ENCODE measurements around the gene SPAG17.
"Not testable (repeated sequence)": the region's sequence is repeated elsewhere in the genome, so short reads cannot be mapped to it uniquely, and the experiment has no call there.

The SPAG17 gene

DNA sequence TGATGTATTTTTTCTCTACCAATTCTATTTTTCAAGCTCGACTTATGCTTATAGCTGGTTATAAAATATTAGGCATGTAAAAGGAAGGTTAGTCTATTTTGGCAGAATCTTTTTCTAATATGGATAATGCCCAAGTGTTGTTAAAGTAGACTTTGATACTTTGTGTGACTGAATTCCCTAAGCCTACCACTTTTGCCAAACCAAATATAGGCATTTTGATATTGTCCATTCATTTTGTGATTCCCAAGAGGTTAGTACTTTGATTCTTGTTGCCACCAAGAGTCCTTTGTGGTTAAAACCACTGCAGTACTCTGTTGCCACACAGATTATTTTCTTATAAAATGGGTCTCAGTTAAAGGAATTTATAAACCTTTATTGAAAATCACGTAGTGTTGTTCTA is 251.3 kb downstream of the SPAG17 start:
- Mint-ChIP-seq H3K4me3 (no peak overlapping the region), H3K9me3 (no peaks in the 10 kb centered on the region), H3K36me3 (ENCODE audit: low read depth) (peaks cover 53% of the 10 kb centered on the region), H3K27ac (no peak overlapping the region), H3K27me3 (no peaks in the 10 kb centered on the region), H3K4me1 (ENCODE audit: low read depth) (peaks cover 21% of the 10 kb centered on the region)
- intact Hi-C loops (cut with micrococcal nuclease): no loop called here

DNA sequence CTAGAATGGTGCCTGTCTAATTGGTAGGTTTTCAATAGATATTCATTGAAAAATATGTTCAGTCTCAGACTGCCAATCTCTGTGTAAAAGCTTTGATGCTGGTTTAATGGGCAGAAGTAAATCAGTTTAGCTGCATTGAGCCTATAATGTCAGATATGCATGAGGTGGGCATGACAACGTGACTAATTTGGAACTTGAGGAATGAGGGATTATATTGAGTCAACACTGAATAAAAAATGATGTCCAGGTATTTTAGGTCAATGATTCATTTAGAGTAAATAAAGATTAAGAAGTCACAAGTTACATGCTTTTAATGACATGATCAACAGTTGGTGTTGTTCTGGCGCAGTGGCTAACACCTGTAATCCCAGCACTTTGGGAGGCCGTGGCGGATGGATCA is 252.5 kb downstream of the SPAG17 start:
- H3K4me1 Mint-ChIP-seq (ENCODE audit: low read depth): peaks cover 27% of the 10 kb centered on the region
- H3K36me3 Mint-ChIP-seq (ENCODE audit: low read depth): peaks cover 43% of the 10 kb centered on the region
- intact Hi-C loops (cut with micrococcal nuclease): no loop called here
- H3K27me3 Mint-ChIP-seq: no peaks in the 10 kb centered on the region
- H3K27ac Mint-ChIP-seq: no peak overlapping the region
- H3K4me3 Mint-ChIP-seq: no peak overlapping the region
- H3K9me3 Mint-ChIP-seq: no peaks in the 10 kb centered on the region

GRCh38 chr1:117930484-117930883 is 254.5 kb downstream of the SPAG17 start:
- no peaks in the 10 kb centered on the region for H3K9me3 Mint-ChIP-seq
- intact Hi-C loops (cut with micrococcal nuclease): no loop called here
- no peaks in the 10 kb centered on the region for H3K27me3 Mint-ChIP-seq
- peak overlapping the region; percentile 90 for H3K4me3 Mint-ChIP-seq
- H3K27ac Mint-ChIP-seq: peak overlapping the region; percentile 98
- peaks cover 43% of the 10 kb centered on the region for H3K4me1 Mint-ChIP-seq (ENCODE audit: low read depth)
- H3K36me3 Mint-ChIP-seq (ENCODE audit: low read depth): peaks cover 33% of the 10 kb centered on the region

DNA sequence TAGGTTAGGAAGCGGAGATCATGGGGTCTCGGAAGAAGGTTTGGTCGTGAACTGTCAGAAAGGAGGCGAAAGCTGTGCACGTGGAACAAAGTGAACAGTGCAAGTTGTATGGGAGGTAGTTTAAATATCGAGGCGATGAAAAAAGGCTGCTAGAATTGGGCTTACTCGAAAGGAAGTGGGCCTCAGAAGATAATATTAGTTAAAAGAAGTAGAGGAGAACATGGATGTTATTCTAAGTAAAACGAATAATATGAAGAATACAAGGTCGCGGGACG is 254.9 kb downstream of the SPAG17 start:
- intact Hi-C loops (cut with micrococcal nuclease): no loop called here
- Mint-ChIP-seq H3K9me3 (no peaks in the 10 kb centered on the region), H3K36me3 (ENCODE audit: low read depth) (peaks cover 33% of the 10 kb centered on the region), H3K27ac (peak overlapping the region; percentile 98), H3K4me3 (peak overlapping the region; percentile 90), H3K27me3 (no peaks in the 10 kb centered on the region), H3K4me1 (ENCODE audit: low read depth) (peaks cover 47% of the 10 kb centered on the region)

DNA sequence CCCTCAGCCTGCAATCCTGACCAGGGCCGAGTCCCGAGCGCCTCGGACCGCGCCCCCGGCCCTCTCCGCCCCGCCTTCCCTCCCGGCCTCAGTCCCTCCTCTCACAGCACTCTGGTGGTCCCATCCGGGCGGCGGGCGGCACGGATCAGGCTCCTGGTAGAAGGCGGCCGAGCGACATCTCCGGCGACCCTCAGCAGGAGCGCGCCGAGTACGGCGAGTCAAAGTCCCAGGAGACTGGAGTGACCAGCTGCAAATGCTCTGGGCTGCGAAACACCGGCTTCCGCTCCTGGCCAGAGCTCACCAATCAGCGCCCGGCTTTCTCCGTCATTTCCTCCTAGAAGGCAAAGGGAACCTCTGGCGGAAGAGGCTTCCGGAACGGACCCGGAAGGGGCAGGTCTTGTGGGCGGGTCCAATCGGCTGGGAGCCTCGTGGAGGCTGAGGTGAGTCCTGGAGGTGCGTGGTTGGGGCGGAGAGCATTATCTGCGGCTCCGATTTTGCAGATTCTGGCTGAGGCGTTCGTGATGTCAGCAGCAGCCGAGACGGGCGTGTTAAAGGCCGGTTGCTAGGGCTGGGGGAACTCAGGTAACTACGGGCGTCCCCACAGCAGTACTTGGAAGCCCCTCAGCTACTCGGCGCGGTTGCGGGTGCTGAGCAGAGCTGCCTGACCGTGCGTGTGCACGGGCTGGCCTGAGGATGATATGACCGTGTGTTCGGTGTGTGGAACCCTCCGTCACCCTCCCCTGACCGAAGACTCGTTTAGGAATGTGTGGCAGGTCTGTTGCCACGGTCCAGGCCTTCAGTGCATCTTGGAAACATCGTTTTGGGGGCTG is 255.5 kb downstream of the SPAG17 start, which contains the start of the genes GDAP2 and WDR3:
TSS of gene GDAP2 (minus strand) at position 279 of the 830 bp plus-strand sequence. CDS start 9,264 bp downstream, outside the sequence.
TSS of gene WDR3 (plus strand) at position 397 of the 830 bp plus-strand sequence. CDS start 3,581 bp downstream, outside the sequence.
- no peaks in the 10 kb centered on the region for H3K9me3 Mint-ChIP-seq
- intact Hi-C loops (cut with micrococcal nuclease): loop anchor here (2.0 kb wide), 1 partner anchor 1211 kb away; the partner anchor contains the start of gene WARS2
- no peaks in the 10 kb centered on the region for H3K27me3 Mint-ChIP-seq
- H3K36me3 Mint-ChIP-seq (ENCODE audit: low read depth): peaks cover 28% of the 10 kb centered on the region
- H3K4me1 Mint-ChIP-seq (ENCODE audit: low read depth): peaks cover 48% of the 10 kb centered on the region
- peak within 1 kb of the TSS; percentile 98 for H3K27ac Mint-ChIP-seq
- H3K4me3 Mint-ChIP-seq: peak within 1 kb of the TSS; percentile 90

- H3K27ac Mint-ChIP-seq: peak overlapping the region; percentile 98
- intact Hi-C loops (cut with micrococcal nuclease): loop anchor here (2.0 kb wide), 1 partner anchor 1212 kb away; the partner anchor contains the start of gene WARS2
- H3K36me3 Mint-ChIP-seq (ENCODE audit: low read depth): peaks cover 30% of the 10 kb centered on the region
- peaks cover 53% of the 10 kb centered on the region for H3K4me1 Mint-ChIP-seq (ENCODE audit: low read depth)
- H3K27me3 Mint-ChIP-seq: no peaks in the 10 kb centered on the region
- H3K9me3 Mint-ChIP-seq: no peaks in the 10 kb centered on the region
- H3K4me3 Mint-ChIP-seq: peak overlapping the region; percentile 90
Observed at GRCh38 chr1:117928881-117929342, 256.1 kb downstream of the SPAG17 start.

GRCh38 chr1:117925981-117926380 is 259.0 kb downstream of the SPAG17 start:
- intact Hi-C loops (cut with micrococcal nuclease): no loop called here
- H3K9me3 Mint-ChIP-seq: no peaks in the 10 kb centered on the region
- H3K4me1 Mint-ChIP-seq (ENCODE audit: low read depth): peaks cover 47% of the 10 kb centered on the region
- H3K4me3 Mint-ChIP-seq: peak overlapping the region; percentile 62
- H3K36me3 Mint-ChIP-seq (ENCODE audit: low read depth): peaks cover 33% of the 10 kb centered on the region
- H3K27ac Mint-ChIP-seq: peak overlapping the region; percentile 80
- no peaks in the 10 kb centered on the region for H3K27me3 Mint-ChIP-seq

DNA sequence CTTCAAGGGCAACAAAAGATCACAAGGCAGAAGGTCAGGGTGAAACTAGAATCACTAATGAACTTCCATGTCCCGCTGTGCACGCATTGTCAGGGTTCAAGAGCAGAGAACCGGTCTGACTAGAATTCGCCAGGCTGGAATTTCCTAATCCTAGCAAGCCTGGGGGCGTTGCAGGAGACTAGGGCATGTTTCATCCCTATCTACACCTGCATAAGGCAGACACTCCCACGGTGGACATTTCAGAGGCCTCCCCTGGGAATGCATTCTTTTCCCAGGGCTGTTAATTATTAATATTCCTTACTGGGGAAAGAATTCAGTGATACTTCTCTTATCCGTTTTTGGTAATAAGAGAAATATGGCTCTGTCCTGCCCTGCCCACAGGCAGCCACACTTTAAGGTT is 262.3 kb downstream of the SPAG17 start:
- H3K4me3 Mint-ChIP-seq; H3K9me3 Mint-ChIP-seq; H3K27me3 Mint-ChIP-seq; intact Hi-C loops (cut with micrococcal nuclease); H3K27ac Mint-ChIP-seq: not testable (repeated sequence)
- Mint-ChIP-seq H3K4me1 (ENCODE audit: low read depth) (peaks cover 28% of the 10 kb centered on the region), H3K36me3 (ENCODE audit: low read depth) (peaks cover 41% of the 10 kb centered on the region)

DNA sequence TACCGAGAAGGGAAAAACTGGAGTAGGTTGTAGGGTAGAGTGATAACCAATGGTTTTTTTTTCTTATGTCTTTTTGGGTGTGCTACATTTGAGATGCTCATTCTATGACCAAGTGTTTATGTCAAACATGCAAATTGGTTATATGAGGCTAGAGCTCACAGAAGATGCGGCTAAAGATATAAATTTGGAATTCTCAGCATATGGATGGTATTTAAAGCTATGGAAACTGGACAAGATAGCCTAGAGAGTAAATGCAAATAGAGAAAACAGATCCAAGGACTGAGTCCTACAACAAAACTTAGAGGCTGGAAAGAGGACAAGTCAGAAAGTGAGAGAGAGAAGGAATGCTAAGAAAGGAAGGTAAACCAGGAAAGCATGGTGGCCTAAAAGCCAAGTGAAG is 263.0 kb downstream of the SPAG17 start:
- intact Hi-C loops (cut with micrococcal nuclease): no loop called here
- Mint-ChIP-seq H3K36me3 (ENCODE audit: low read depth) (peaks cover 47% of the 10 kb centered on the region), H3K27ac (no peak overlapping the region), H3K4me3 (no peak overlapping the region), H3K4me1 (ENCODE audit: low read depth) (peaks cover 27% of the 10 kb centered on the region), H3K9me3 (no peaks in the 10 kb centered on the region), H3K27me3 (no peaks in the 10 kb centered on the region)

DNA sequence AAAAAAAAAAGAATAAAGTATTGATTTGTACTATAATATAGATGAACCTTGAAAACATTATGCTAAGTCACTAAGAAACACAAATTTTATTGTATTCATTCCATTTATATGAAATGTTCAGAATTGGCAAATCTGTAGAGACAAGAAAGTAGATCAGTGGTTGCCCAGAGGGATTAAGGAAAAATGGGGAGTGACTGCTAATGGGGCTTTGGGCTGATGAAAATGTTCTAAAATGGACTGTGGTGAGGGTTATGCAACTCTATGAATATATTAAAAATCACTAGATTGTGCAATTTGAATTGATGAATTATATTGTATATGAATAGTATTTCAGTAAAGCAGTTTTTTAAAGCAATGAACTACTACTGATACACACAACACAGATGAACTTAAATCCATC is 265.7 kb downstream of the SPAG17 start:
- H3K36me3 Mint-ChIP-seq (ENCODE audit: low read depth): peaks cover 73% of the 10 kb centered on the region
- no peaks in the 10 kb centered on the region for H3K27me3 Mint-ChIP-seq
- peaks cover 14% of the 10 kb centered on the region for H3K4me1 Mint-ChIP-seq (ENCODE audit: low read depth)
- intact Hi-C loops (cut with micrococcal nuclease): no loop called here
- H3K4me3 Mint-ChIP-seq: no peak overlapping the region
- H3K9me3 Mint-ChIP-seq: no peaks in the 10 kb centered on the region
- H3K27ac Mint-ChIP-seq: no peak overlapping the region

DNA sequence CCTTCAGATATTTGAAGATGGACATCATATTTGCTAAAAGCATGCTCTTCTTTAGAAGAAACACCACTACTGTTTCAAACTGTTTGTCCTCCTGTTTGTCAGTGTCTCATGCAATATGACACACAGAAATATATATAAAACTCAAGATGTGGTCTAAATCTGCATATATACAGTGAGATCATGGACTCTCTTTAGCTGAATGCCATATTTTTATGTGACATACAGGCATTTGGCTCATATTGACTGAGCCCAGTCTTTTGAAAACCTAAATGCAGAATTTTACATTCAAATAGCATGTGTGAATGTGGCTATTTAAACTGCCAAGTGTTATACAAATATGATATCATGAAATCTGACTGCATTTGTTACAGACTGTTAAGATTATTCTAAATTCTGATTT is 274.0 kb downstream of the SPAG17 start:
- no peak overlapping the region for H3K27ac Mint-ChIP-seq
- peaks cover 7% of the 10 kb centered on the region for H3K4me1 Mint-ChIP-seq (ENCODE audit: low read depth)
- no peak overlapping the region for H3K4me3 Mint-ChIP-seq
- intact Hi-C loops (cut with micrococcal nuclease): no loop called here
- no peaks in the 10 kb centered on the region for H3K27me3 Mint-ChIP-seq
- peaks cover 76% of the 10 kb centered on the region for H3K36me3 Mint-ChIP-seq (ENCODE audit: low read depth)
- H3K9me3 Mint-ChIP-seq: no peaks in the 10 kb centered on the region

GRCh38 chr1:117905019-117905418 is 280.0 kb downstream of the SPAG17 start:
- no peak overlapping the region for H3K4me3 Mint-ChIP-seq
- H3K9me3 Mint-ChIP-seq: no peaks in the 10 kb centered on the region
- peaks cover 86% of the 10 kb centered on the region for H3K36me3 Mint-ChIP-seq (ENCODE audit: low read depth)
- H3K27me3 Mint-ChIP-seq: no peaks in the 10 kb centered on the region
- intact Hi-C loops (cut with micrococcal nuclease): loop anchor here (5.0 kb wide), 1 partner anchor 37 kb away; no protein-coding TSS in a partner anchor
- no peaks in the 10 kb centered on the region for H3K4me1 Mint-ChIP-seq (ENCODE audit: low read depth)
- H3K27ac Mint-ChIP-seq: no peak overlapping the region

DNA sequence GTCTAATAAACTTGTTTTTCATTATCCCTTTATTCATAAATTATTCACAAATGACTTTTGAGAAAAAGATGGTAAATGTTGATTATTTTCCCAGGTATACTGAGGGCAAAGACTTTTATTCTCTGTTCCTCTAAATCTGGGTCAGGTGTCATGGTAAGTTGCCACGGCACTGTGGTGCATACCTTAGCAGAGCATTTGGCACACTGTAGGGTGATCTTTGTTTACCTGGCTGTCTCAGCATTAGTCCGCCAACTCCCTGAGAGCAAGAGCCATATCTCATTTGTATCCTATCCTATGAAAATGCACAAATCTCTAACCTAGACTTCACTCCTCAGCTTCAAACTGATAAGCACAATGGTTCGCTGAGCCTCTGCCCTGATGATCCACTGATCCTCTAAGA is 280.5 kb downstream of the SPAG17 start:
- no peak overlapping the region for H3K27ac Mint-ChIP-seq
- no peak overlapping the region for H3K4me3 Mint-ChIP-seq
- H3K36me3 Mint-ChIP-seq (ENCODE audit: low read depth): peaks cover 91% of the 10 kb centered on the region
- intact Hi-C loops (cut with micrococcal nuclease): no loop called here
- H3K9me3 Mint-ChIP-seq: no peaks in the 10 kb centered on the region
- H3K4me1 Mint-ChIP-seq (ENCODE audit: low read depth): no peaks in the 10 kb centered on the region
- no peaks in the 10 kb centered on the region for H3K27me3 Mint-ChIP-seq

Data from dendritic cell treated with granulocyte-macrophage colony-stimulating factor and Interleukin-4, amounts not matched to agents 40 ng/mL and 50 ng/mL, for 4 days (primary cell).